RWPE1 (cell line): ENCODE data around the gene SYT7.

Experiments used
- CTCF ChIA-PET: fragments of 350-600 bp; sonication (Branson Sonifier 250); formaldehyde crosslinking; extraction: SDS; loops from one replicate; lab custom pipeline; 2021; lab: Yijun Ruan, JAX
- POLR2A ChIA-PET: fragments of 400-600 bp; formaldehyde crosslinking; extraction: SDS; loops from one replicate; lab custom pipeline; 2020; ENCODE audit warnings: antibody characterized with exemption; ENCODE audit not compliant: low non-redundant PET; lab: Yijun Ruan, JAX
- DNase-seq: peaks from one replicate; pipeline ENCODE4 v3.0.0; 2012; ENCODE audit warnings: low spot score
- H3K27ac ChIP-seq: fragments of 450-650 bp; 2 replicates; pipeline ENCODE4 v1.5.1; 2017
- CTCF ChIP-seq: fragments of 450-650 bp; conservative IDR thresholded peaks from 2 replicates; pipeline ENCODE4 v1.5.1; 2017; ENCODE audit warnings: low read depth, mild to moderate bottlenecking

Gene SYT7

GRCh38 chr11:61497473-61497872 is 83.4 kb downstream of the SYT7 start:
- no peak for DNase-seq
- CTCF ChIA-PET: no interaction called here

GRCh38 chr11:61496602-61497400 is 84.1 kb downstream of the SYT7 start:
- ChIA-PET POLR2A (no interaction called here), CTCF (no interaction called here)
- TF ChIP-seq CTCF: no peak
- no peak for DNase-seq
- H3K27ac ChIP-seq: no peak overlapping the region

More at GRCh38 chr11:61497473-61497872, 83.4 kb downstream of the SYT7 start:
- no peak overlapping the region for H3K27ac ChIP-seq
- TF ChIP-seq CTCF: no peak
- POLR2A ChIA-PET: no interaction called here

- no peak overlapping the region for H3K27ac ChIP-seq
- no peak for DNase-seq
- CTCF ChIA-PET: interaction anchor here (0.6 kb wide), 1 partner anchor 86 kb away, joined by 3 read pairs; no protein-coding TSS in a partner anchor
- POLR2A ChIA-PET: no interaction called here
- TF ChIP-seq CTCF: no peak
Measured at GRCh38 chr11:61495801-61496601, 84.9 kb downstream of the SYT7 start.

GRCh38 chr11:61494381-61494961 is 86.4 kb downstream of the SYT7 start:
- no peak overlapping the region for H3K27ac ChIP-seq
- CTCF ChIA-PET: interaction anchor here (0.7 to 2.0 kb wide), 3 partner anchors 17 to 414 kb away, joined by 4 to 11 read pairs (median 5); no protein-coding TSS in a partner anchor
- POLR2A ChIA-PET: no interaction called here
- no peak for TF ChIP-seq CTCF
- DNase-seq: no peak

GRCh38 chr11:61491736-61492395 is 89.0 kb downstream of the SYT7 start:
- DNase-seq: no peak
- H3K27ac ChIP-seq: no peak overlapping the region
- TF ChIP-seq CTCF: no peak
- ChIA-PET CTCF (interaction anchor here (0.6 kb wide), 1 partner anchor 281 kb away, joined by 5 read pairs; no protein-coding TSS in a partner anchor), POLR2A (no interaction called here)
